ENCODE data around the gene NDUFS1. TPM values are rescaled to one million over a fixed set of nuclear protein-coding genes. Genes with fewer than 3 reads are reported as not detected.
A peak's percentile ranks its signal among the peaks of the same experiment; 100 is the strongest.
"Not testable (repeated sequence)": the region's sequence is repeated elsewhere in the genome, so short reads cannot be mapped to it uniquely, and the experiment has no call there.

The NDUFS1 gene
- 73.5 TPM for polyA plus RNA-seq (2013, experiment 1 of 4)
- polyA plus RNA-seq (2013, experiment 2 of 4) = 85.9 TPM
- 57.8 TPM for polyA plus RNA-seq (2013, experiment 3 of 4)
- 60.1 TPM for polyA plus RNA-seq (2013, experiment 4 of 4)

GRCh38 chr2:206159346-206160124 lies at the start of gene NDUFS1, which contains the start of gene EEF1B2:
TSS of gene NDUFS1 (minus strand) at chr2:206159444. CDS start at chr2:206153678, 5,766 bp downstream.
TSS of gene EEF1B2 (plus strand) at chr2:206159895. CDS start at chr2:206159980, 85 bp downstream.
- Histone ChIP-seq H3K36me3 (ENCODE audit: control insufficient read depth, insufficient read depth, low read length) (peaks cover 28% of the 10 kb centered on the region), H3K9me3 (ENCODE audit: control insufficient read depth, low read length) (no peaks in the 10 kb centered on the region), H3K4me3 (ENCODE audit: insufficient read depth, low read depth, low read length) (peak within 1 kb of the TSS; percentile 85), H3K4me1 (ENCODE audit: control insufficient read depth, insufficient read depth, low read length) (no peaks in the 10 kb centered on the region), H3K27me3 (ENCODE audit: control insufficient read depth, insufficient read depth, low read length, poor library complexity, severe bottlenecking) (no peaks in the 10 kb centered on the region), H3K27ac (ENCODE audit: insufficient read depth, low read depth, low read length, poor library complexity, severe bottlenecking) (peak within 1 kb of the TSS; percentile 73)
- WGBS, 2 experiments = 0% methylated on average over 64 of the region's 64 CpGs

GRCh38 chr2:206208900-206209299 lies 49.7 kb upstream of the NDUFS1 start:
- Histone ChIP-seq H3K4me1 (ENCODE audit: control insufficient read depth, insufficient read depth, low read length) (peaks cover 16% of the 10 kb centered on the region), H3K4me3 (ENCODE audit: insufficient read depth, low read depth, low read length) (no peak overlapping the region), H3K36me3 (ENCODE audit: control insufficient read depth, insufficient read depth, low read length) (no peaks in the 10 kb centered on the region), H3K9me3 (ENCODE audit: control insufficient read depth, low read length) (no peaks in the 10 kb centered on the region), H3K27me3 (ENCODE audit: control insufficient read depth, insufficient read depth, low read length, poor library complexity, severe bottlenecking) (no peaks in the 10 kb centered on the region), H3K27ac (ENCODE audit: insufficient read depth, low read depth, low read length, poor library complexity, severe bottlenecking) (no peak overlapping the region)
- 95 to 96% methylated on average over 7 of the region's 7 CpGs for WGBS, 2 experiments

- not testable (repeated sequence) for H3K36me3 ChIP-seq (ENCODE audit: control insufficient read depth, insufficient read depth, low read length); H3K27me3 ChIP-seq (ENCODE audit: control insufficient read depth, insufficient read depth, low read length, poor library complexity, severe bottlenecking); H3K4me3 ChIP-seq (ENCODE audit: insufficient read depth, low read depth, low read length); H3K27ac ChIP-seq (ENCODE audit: insufficient read depth, low read depth, low read length, poor library complexity, severe bottlenecking); H3K4me1 ChIP-seq (ENCODE audit: control insufficient read depth, insufficient read depth, low read length); H3K9me3 ChIP-seq (ENCODE audit: control insufficient read depth, low read length)
- WGBS, 2 experiments = 92 to 100% methylated on average over 2 of the region's 2 CpGs
Observed at GRCh38 chr2:206207316-206207715, 48.1 kb upstream of the NDUFS1 start.

- no peaks in the 10 kb centered on the region for H3K36me3 ChIP-seq (ENCODE audit: control insufficient read depth, insufficient read depth, low read length)
- H3K4me1 ChIP-seq (ENCODE audit: control insufficient read depth, insufficient read depth, low read length) = no peaks in the 10 kb centered on the region
- no peak overlapping the region for H3K27ac ChIP-seq (ENCODE audit: insufficient read depth, low read depth, low read length, poor library complexity, severe bottlenecking)
- no peaks in the 10 kb centered on the region for H3K27me3 ChIP-seq (ENCODE audit: control insufficient read depth, insufficient read depth, low read length, poor library complexity, severe bottlenecking)
- 93 to 94% methylated on average over 3 of the region's 3 CpGs for WGBS, 2 experiments
- H3K9me3 ChIP-seq (ENCODE audit: control insufficient read depth, low read length) = no peaks in the 10 kb centered on the region
- no peak overlapping the region for H3K4me3 ChIP-seq (ENCODE audit: insufficient read depth, low read depth, low read length)
Observed at GRCh38 chr2:206204710-206205109, 45.5 kb upstream of the NDUFS1 start.

- H3K27me3 ChIP-seq (ENCODE audit: control insufficient read depth, insufficient read depth, low read length, poor library complexity, severe bottlenecking) = no peaks in the 10 kb centered on the region
- H3K4me3 ChIP-seq (ENCODE audit: insufficient read depth, low read depth, low read length) = no peak overlapping the region
- no peaks in the 10 kb centered on the region for H3K36me3 ChIP-seq (ENCODE audit: control insufficient read depth, insufficient read depth, low read length)
- H3K9me3 ChIP-seq (ENCODE audit: control insufficient read depth, low read length) = no peaks in the 10 kb centered on the region
- 96 to 97% methylated on average over 16 to 17 of the region's 17 CpGs for WGBS, 2 experiments
- H3K27ac ChIP-seq (ENCODE audit: insufficient read depth, low read depth, low read length, poor library complexity, severe bottlenecking) = no peak overlapping the region
- no peaks in the 10 kb centered on the region for H3K4me1 ChIP-seq (ENCODE audit: control insufficient read depth, insufficient read depth, low read length)
Observed at GRCh38 chr2:206203331-206203730, 44.1 kb upstream of the NDUFS1 start.

- Histone ChIP-seq H3K9me3 (ENCODE audit: control insufficient read depth, low read length) (no peaks in the 10 kb centered on the region), H3K27me3 (ENCODE audit: control insufficient read depth, insufficient read depth, low read length, poor library complexity, severe bottlenecking) (no peaks in the 10 kb centered on the region), H3K27ac (ENCODE audit: insufficient read depth, low read depth, low read length, poor library complexity, severe bottlenecking) (no peak overlapping the region), H3K4me3 (ENCODE audit: insufficient read depth, low read depth, low read length) (no peak overlapping the region), H3K4me1 (ENCODE audit: control insufficient read depth, insufficient read depth, low read length) (no peaks in the 10 kb centered on the region), H3K36me3 (ENCODE audit: control insufficient read depth, insufficient read depth, low read length) (no peaks in the 10 kb centered on the region)
- WGBS, 2 experiments = 93 to 94% methylated on average over 16 of the region's 16 CpGs
Observed at GRCh38 chr2:206202446-206202845, 43.2 kb upstream of the NDUFS1 start.

- Histone ChIP-seq H3K4me1 (ENCODE audit: control insufficient read depth, insufficient read depth, low read length) (no peaks in the 10 kb centered on the region), H3K27me3 (ENCODE audit: control insufficient read depth, insufficient read depth, low read length, poor library complexity, severe bottlenecking) (no peaks in the 10 kb centered on the region), H3K27ac (ENCODE audit: insufficient read depth, low read depth, low read length, poor library complexity, severe bottlenecking) (no peak overlapping the region), H3K36me3 (ENCODE audit: control insufficient read depth, insufficient read depth, low read length) (no peaks in the 10 kb centered on the region), H3K4me3 (ENCODE audit: insufficient read depth, low read depth, low read length) (no peak overlapping the region), H3K9me3 (ENCODE audit: control insufficient read depth, low read length) (no peaks in the 10 kb centered on the region)
- WGBS, 2 experiments = 71 to 83% methylated on average over 4 to 5 of the region's 5 CpGs
Observed at GRCh38 chr2:206201075-206201848, 42.0 kb upstream of the NDUFS1 start.

- H3K9me3 ChIP-seq (ENCODE audit: control insufficient read depth, low read length) = no peaks in the 10 kb centered on the region
- no peaks in the 10 kb centered on the region for H3K27me3 ChIP-seq (ENCODE audit: control insufficient read depth, insufficient read depth, low read length, poor library complexity, severe bottlenecking)
- 70% methylated on average over 1 of the region's 1 CpG; no CpG with 5 or more reads in 1 of the 2 experiments for WGBS, 2 experiments
Observed at GRCh38 chr2:206198677-206199076, 39.4 kb upstream of the NDUFS1 start.

GRCh38 chr2:206193671-206194357 lies 34.6 kb upstream of the NDUFS1 start:
- 88% methylated on average over 2 of the region's 2 CpGs for WGBS, 2 experiments
- H3K9me3 ChIP-seq (ENCODE audit: control insufficient read depth, low read length) = no peaks in the 10 kb centered on the region
- no peaks in the 10 kb centered on the region for H3K36me3 ChIP-seq (ENCODE audit: control insufficient read depth, insufficient read depth, low read length)
- H3K27me3 ChIP-seq (ENCODE audit: control insufficient read depth, insufficient read depth, low read length, poor library complexity, severe bottlenecking) = no peaks in the 10 kb centered on the region
- H3K27ac ChIP-seq (ENCODE audit: insufficient read depth, low read depth, low read length, poor library complexity, severe bottlenecking) = no peak overlapping the region
- H3K4me1 ChIP-seq (ENCODE audit: control insufficient read depth, insufficient read depth, low read length) = no peaks in the 10 kb centered on the region
- no peak overlapping the region for H3K4me3 ChIP-seq (ENCODE audit: insufficient read depth, low read depth, low read length)

More at GRCh38 chr2:206198677-206199076, 39.4 kb upstream of the NDUFS1 start:
- no peaks in the 10 kb centered on the region for H3K36me3 ChIP-seq (ENCODE audit: control insufficient read depth, insufficient read depth, low read length)
- H3K27ac ChIP-seq (ENCODE audit: insufficient read depth, low read depth, low read length, poor library complexity, severe bottlenecking) = no peak overlapping the region
- H3K4me1 ChIP-seq (ENCODE audit: control insufficient read depth, insufficient read depth, low read length) = no peaks in the 10 kb centered on the region
- H3K4me3 ChIP-seq (ENCODE audit: insufficient read depth, low read depth, low read length) = no peak overlapping the region

All from ectodermal cell (in vitro differentiated cells).